Embryonic facial prominence (tissue), 1 donor: ENCODE measurements around the gene TATDN3.
"Not testable (repeated sequence)": the region's sequence is repeated elsewhere in the genome, so short reads cannot be mapped to it uniquely, and the experiment has no call there.

Experiments
- DNase-seq: peaks from one replicate; pipeline ENCODE4 v3.0.0-alpha.2; 2016; ENCODE audit errors: extremely low spot score

TATDN3 gene

DNA sequence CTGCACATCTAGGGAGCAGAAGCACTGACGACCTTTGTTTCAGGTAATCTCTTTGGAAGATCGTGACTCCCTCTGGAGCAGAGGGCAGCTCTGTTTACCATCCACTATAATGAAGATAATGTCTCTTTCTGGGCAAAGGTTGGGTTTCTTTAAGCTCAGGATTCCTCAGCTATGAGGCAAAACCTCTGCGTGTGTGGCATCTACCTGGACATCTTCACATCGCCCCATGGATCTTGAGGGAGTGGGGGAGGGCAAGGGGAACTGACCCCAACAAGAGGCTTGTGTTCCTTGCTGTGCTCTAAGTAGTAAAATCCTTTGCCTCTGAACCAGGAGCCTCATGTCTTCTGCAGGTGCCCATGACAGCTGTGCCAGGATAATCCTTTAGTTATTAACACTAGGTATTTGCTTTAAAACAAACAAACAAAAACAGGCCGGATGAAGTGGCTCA lies 36.2 kb downstream of the TATDN3 start:
- no peak for DNase-seq

- no peak for DNase-seq
Observed at GRCh38 chr1:212828395-212828794, 36.7 kb downstream of the TATDN3 start.

- DNase-seq: not testable (repeated sequence)
Observed at GRCh38 chr1:212833211-212834207, 41.8 kb downstream of the TATDN3 start.

DNA sequence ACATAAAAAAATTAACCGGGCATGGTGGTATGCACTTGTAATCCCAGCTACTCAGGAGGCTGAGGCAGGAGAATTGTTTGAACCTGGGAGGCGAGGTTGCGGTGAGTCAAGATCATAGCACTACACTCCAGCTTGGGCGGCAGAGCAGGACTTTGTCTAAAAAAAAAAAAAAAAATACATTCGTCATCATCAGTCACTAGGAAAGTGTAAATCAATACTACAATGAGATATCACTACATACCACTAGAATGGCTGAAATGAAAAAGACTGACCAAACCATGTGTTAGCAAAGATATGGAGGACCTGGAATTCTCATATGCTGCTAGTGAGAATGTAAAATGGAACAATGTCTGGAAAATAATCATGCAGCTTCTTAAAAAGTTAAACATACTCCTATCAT lies 46.5 kb downstream of the TATDN3 start:
- no peak for DNase-seq

GRCh38 chr1:212844521-212844920 lies 52.8 kb downstream of the TATDN3 start:
- DNase-seq: not testable (repeated sequence)

DNA sequence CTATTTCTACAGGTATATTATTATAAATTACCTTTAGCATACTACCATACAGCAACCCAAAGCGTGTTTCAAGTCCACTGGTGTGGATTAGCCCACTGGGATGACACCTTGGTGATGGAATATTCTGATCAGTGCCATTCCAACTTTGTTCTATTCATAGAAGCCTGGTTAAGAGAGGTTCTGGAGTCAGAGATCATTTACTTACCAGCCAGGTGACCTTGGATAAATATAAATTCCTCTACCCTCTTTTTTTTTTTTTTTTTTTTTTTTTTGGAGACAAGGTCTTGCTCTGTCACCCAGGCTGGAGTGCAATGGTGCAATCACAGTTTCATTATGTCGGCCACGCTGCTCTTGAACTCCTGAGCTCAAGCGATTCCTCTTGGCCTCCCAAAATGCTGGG lies 55.9 kb downstream of the TATDN3 start, which contains the start of gene SPATA45:
TSS of gene SPATA45 (minus strand) at position 101 of the 400 bp plus-strand sequence. CDS start 11,500 bp downstream, outside the sequence.
- DNase-seq: no peak

DNA sequence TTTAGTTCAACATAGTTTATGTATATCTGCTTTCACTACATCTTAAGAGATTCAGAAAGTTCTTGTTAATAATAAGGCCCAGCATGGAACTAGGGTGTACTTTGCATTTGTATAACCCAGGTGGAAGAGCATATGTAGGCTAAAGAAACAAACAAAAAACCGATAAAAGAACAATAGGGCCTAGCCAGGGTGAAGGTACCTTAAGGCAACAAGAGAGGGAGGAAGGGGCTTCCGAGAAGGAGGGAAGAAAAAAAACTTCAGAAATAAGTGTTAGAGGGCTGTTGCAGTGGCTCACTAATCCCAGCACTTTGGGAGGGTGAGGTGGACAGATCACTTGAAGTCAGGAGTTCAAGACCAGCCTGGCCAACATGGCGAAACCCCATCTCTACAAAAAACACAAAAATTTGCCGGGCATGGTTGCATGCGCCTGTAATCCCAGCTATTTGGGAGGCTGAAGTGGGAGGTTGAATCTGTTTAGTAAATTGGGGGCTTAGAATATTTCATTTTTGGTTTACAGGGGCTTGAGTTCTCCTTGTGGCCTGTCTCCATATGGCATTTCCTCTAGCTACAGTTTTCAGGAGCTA lies 60.5 kb downstream of the TATDN3 start:
- DNase-seq: no peak

DNA sequence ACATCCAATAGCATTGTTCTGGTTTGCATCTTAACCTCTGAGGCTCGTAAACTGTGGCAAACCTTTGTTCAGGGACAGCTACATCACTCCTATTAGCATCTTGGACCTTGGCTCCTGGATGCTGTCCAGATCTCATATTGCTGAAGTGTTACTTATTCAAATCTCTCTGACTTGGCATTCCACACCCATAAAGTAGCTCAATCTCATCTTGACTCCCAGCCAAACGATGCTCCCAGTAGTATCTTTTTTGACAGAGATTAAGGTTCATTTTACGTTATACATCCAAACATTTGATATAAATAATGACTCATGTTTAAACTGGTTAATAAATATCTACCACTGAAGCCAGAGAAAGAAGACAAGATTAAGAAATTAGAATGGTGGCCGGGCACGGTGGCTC lies 62.0 kb downstream of the TATDN3 start:
- no peak for DNase-seq

DNA sequence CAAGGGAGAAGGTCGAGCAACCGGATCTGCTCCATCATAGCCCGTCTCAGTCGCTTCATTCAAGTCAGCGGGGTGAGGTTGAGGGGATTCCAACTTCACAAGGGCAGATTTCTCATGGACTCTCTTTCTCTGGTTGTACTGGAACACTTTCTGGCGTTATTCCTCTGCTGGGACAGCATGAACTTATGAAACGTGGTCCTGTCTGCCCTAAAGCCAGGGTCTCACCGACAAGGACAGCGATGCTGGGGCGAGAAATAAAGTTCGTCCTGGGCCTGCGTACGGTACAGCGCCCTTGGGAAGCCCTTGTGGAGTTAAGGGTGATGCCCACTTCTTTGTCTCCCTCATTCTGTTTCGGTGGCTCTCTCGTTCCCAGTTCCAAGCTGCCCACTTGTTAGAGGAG lies 65.1 kb downstream of the TATDN3 start:
- DNase-seq: no peak

DNA sequence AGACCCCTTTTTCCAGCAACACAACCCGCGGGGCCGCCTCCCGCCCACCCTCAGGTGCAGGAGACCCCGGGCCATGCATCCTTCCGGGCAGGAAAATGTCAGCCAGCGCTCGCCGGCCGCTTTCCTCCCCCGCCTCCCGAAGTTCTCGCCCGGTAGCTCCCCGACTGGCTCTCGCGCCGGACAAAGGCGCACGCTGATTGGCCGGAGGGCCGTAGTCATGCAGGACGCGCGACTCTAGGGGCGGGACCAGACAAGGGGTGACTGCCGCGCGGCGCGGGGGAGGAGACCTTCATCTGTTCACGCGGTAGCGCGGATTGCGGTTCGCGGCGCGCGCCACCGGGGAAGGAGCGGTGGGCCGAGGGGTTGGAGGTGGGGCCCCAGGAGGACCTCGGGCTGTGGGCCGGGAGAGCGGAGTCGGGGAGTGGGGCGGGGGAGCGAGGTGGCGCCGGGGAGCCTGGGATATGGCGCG lies 66.3 kb downstream of the TATDN3 start, which contains the start of gene FLVCR1:
TSS of gene FLVCR1 (plus strand) at position 284 of the 469 bp plus-strand sequence. CDS start at position 462, 178 bp downstream.
- peak; percentile 90 for DNase-seq

GRCh38 chr1:212858461-212859265 lies 67.0 kb downstream of the TATDN3 start:
- no peak for DNase-seq

DNA sequence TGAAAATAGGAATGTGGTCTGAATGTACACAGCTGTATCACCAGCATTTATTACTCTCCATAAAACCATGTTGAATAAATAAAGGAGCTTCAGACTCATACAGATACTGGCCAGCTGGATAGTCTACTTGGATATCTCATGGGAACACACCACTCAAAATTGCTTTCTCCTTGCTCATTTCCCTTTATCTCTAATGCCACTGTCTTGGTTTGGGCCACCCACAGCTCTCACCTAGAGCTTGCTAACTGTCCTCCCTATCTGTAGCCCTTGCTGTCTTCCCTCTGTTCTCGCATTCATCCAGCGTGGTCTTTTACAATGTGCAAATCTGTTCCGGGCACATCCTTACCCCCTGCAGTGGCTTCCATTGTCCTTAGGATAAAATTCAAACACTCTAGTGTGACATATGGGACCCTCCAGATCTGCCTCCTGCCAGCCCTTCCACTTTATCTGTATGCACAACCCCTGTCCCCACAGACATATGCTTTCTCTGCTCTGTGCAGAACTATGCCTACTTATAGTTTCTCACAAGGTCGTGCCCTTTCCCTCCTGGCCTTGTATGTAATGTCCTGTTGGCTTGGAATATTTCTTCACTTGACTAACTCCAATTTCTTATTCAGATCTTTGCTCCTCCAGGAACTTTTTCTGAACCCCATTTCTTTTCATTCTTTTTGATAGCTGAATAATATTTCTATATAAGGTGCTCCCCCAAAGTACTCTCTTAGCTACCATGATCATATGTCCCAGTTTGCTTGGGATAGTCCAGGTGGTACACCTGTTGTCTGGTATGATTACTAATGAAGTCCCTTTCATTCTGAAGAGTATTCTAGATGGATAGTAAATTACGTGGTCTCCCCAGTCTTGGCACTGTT lies 69.3 kb downstream of the TATDN3 start:
- no peak for DNase-seq

DNA sequence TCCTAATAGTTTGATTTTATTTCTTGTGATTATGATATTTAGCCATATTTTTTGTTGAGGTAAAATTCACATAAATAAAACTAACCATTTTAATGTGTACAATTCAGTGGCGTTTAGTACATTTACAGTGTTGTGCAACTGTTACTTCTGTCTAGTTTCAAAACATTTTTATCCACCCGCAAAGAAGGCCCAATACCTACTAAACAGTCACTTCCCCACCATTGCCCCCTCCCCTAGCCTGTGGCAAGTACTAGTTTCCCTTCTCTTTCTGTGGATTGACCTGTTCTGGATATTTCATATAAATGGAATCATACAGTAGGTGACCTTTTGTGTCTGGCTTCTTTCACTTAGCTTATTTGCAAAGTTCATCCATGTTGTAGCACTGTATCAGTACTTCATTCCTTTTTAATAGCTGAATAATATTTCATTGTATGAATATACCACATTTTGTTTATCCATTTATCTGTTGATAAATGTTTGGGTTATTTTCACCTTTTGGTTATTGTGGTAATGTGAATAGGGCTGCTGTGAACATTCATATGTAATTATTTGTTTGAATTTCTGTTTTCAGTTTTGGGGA lies 70.5 kb downstream of the TATDN3 start:
- no peak for DNase-seq

GRCh38 chr1:212863345-212863744 lies 71.7 kb downstream of the TATDN3 start:
- not testable (repeated sequence) for DNase-seq

GRCh38 chr1:212864201-212864600 lies 72.5 kb downstream of the TATDN3 start:
- no peak for DNase-seq
